Heart right ventricle (tissue), 16 donors: ENCODE data around the gene MRPL53. TPM values are rescaled to one million over a fixed set of nuclear protein-coding genes. Genes with fewer than 3 reads are reported as not detected.

Experiments
- ATAC-seq, 8 donors: fragments of 200-7000 bp; cut with Tn5 transposase; one replicate each; pipeline ENCODE4 v1.9.1; 2020; ENCODE audit warnings: mild to moderate bottlenecking in 8 of 8, moderate library complexity in 8 of 8, moderate number of reproducible peaks in 1 of 8
- DNase-seq, 2 donors: peaks; one replicate each; pipeline ENCODE4 v3.0.0-alpha.2; 2020
- H3K27ac ChIP-seq, 10 donors: fragments of 200-600 bp; sonication (generic) in 2 of 10; one replicate each; pipeline versions ENCODE4 v1.5.0 to v1.8.0; 2020 to 2022; ENCODE audit warnings: mild to moderate bottlenecking in 3 of 10
- H3K27me3 ChIP-seq, 7 donors: fragments of 200-600 bp; one replicate each; pipeline ENCODE4 v1.8.0; 2021 to 2022; ENCODE audit warnings: mild to moderate bottlenecking in 2 of 7
- H3K36me3 ChIP-seq, 9 donors: fragments of 200-600 bp; sonication (generic) in 1 of 9; one replicate each; pipeline versions ENCODE4 v1.5.0 to v1.8.0; 2020 to 2022; ENCODE audit warnings: mild to moderate bottlenecking in 2 of 9
- H3K4me1 ChIP-seq, 9 donors: fragments of 200-600 bp; sonication (generic) in 1 of 9; one replicate each; pipeline versions ENCODE4 v1.5.0 to v1.8.0; 2020 to 2022; ENCODE audit warnings: mild to moderate bottlenecking in 4 of 9
- H3K4me3 ChIP-seq, 10 donors: fragments of 200-600 bp; sonication (generic) in 2 of 10; one replicate each; pipeline versions ENCODE4 v1.5.0 to v1.8.0; 2020 to 2022; ENCODE audit warnings: mild to moderate bottlenecking in 7 of 10, moderate library complexity in 2 of 10
- H3K9me3 ChIP-seq, 11 donors: fragments of 200-600 bp in 10 of 11; sonication (generic) in 2 of 11; one replicate each; pipeline versions ENCODE4 v1.5.0 to v1.8.0; 2013 to 2022; ENCODE audit warnings: mild to moderate bottlenecking in 2 of 11, control low read depth in 1 of 11, moderate library complexity in 1 of 11
- WGBS, 2 donors: extraction: QIAGEN DNeasy Blood & Tissue Kit; methylation state at CpG; one replicate each; pipeline ENCODE4 v1.1.7; 2013; ENCODE audit warnings: inconsistent platforms in 1 of 2; 5-methylcytosine and 5-hydroxymethylcytosine counted together
- intact Hi-C, 10 donors: fragments of 100-400 bp; cut with DNase I; formaldehyde crosslinking; loops; one replicate each; pipeline versions ENCODE4 v1.11.1 to v1.14.2; 2022
- polyA plus RNA-seq, 2 donors: library from polyadenylated mRNA; stranded (reverse); fragments of 200-250 nt; gene quantifications; one replicate each; pipeline ENCODE4 v1.2.3, GENCODE V29; 2013
- total RNA-seq, 10 donors: library from RNA; stranded (reverse); fragmentation: NEBNext Ultra II Directional in 3 of 10; extraction: Animal tissue kit (Norgen Biotek cat#: 25700) in 3 of 10; gene quantifications; one replicate each; pipeline versions ENCODE4 v1.2.1 to v1.2.4, GENCODE V29; 2021 to 2023
- TF ChIP-seq, protein P1 (sequence below), 9 donors: fragments of 200-600 bp; sonication (generic) in 2 of 9; IDR thresholded peaks; one replicate each; pipeline versions ENCODE4 v1.5.0 to v1.8.0; 2021 to 2022; ENCODE audit warnings: antibody characterized with exemption in 9 of 9, mild to moderate bottlenecking in 5 of 9, moderate library complexity in 1 of 9
- donor health status: Arrhythmogenic right ventricular cardiomyopathy.
- donor health status: ischemic (EF 13 %, LVEDD 7.1; RV severe dilation, severe dysfunction).
- donor health status: healthy with polysubstance abuse.
- donor health status: DM: no; HTN: yes; CAD: no.
- donor health status: DM: no; HTN: no; CAD: no.
- donor health status: ischemic (EF 25% LVEDD 6.9; RV normal size, moderate dysfunction).
- donor health status: ischemic (EF 25% LVEDD 5.7; RV mildly dilated, moderate dysfunction).
- donor health status: healthy.
- donor health status: DM: yes; HTN: yes; CAD: no.
- donor health status: Ischemic cardiomyopathy.
- donor health status: ischemic (EF 35%, LVEDD 5.7; RV mildly dilated, moderate dysfunction).
- donor health status: nonischemic (EF 11% LVEDD 7.7; RV severe dilation, severe dysfunction).
- donor health status: DM: yes; HTN: yes; CAD: no.
- donor health status: PGD.
- donor health status: ischemic (EF 29% LVEDD 5.4; RV normal size, mild dysfunction).
- donor health status: nonischemic (EF 23%, LVEDD 6.1; RV moderate dilation, normal function).

Gene MRPL53
- total and polyA plus RNA-seq, 12 donors: 92.3 to 188 (median 148) TPM

DNA sequence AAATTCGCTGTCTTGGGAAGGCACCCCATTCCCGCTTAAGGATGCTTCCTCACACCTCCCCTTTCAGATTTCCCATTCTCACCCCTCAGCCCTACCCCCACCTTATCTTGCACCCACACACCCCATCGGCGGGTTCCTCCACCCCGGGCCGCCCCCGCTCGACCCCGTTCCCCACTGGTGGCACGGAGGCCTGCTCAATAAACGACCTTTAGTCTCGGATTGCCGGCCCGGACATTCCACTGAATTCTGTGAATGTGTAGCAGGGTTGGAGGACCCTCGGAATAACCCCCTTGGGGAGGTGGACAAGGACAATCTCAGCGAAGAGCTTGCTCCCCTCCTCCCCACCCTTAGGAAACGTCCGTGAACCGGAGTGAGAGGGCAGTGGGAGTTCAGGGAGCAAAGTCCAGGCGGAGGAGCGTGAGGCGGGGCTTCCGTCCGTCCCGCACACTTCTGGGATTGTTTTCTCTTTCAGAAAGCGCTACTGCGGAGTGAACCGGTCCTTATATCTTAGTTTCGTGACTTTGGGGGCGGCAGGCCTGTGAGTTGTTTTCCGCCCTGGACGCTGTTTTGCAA is 29.8 kb upstream of the MRPL53 start:
- WGBS, 2 donors: 9 to 12% methylated on average over 32 of the region's 32 CpGs
- peaks cover 0 to 20% (median 3%) of the 10 kb centered on the region in 9 donors for H3K36me3 ChIP-seq
- peak overlapping the region in 9 of 10 donors; percentile 84 to 92 (median 87) for H3K27ac ChIP-seq
- peaks cover 19 to 82% (median 65%) of the 10 kb centered on the region in 9 donors for H3K4me1 ChIP-seq
- TF ChIP-seq, protein P1, sequence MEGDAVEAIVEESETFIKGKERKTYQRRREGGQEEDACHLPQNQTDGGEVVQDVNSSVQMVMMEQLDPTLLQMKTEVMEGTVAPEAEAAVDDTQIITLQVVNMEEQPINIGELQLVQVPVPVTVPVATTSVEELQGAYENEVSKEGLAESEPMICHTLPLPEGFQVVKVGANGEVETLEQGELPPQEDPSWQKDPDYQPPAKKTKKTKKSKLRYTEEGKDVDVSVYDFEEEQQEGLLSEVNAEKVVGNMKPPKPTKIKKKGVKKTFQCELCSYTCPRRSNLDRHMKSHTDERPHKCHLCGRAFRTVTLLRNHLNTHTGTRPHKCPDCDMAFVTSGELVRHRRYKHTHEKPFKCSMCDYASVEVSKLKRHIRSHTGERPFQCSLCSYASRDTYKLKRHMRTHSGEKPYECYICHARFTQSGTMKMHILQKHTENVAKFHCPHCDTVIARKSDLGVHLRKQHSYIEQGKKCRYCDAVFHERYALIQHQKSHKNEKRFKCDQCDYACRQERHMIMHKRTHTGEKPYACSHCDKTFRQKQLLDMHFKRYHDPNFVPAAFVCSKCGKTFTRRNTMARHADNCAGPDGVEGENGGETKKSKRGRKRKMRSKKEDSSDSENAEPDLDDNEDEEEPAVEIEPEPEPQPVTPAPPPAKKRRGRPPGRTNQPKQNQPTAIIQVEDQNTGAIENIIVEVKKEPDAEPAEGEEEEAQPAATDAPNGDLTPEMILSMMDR (IDR thresholded peaks at IDR 0.05): no peak
- ATAC-seq (peak in 2 of 8 donors; percentile 20 to 27), DNase-seq (no peak)
- intact Hi-C loops: loop anchor here in 4 of 10 donors (2.0 to 5.0 kb wide), 2 partner anchors 27 to 85 kb away; partner anchors contain the start of genes AUP1 (in 1 of the 4) and HTRA2 (in 1 of the 4)
- H3K27me3 ChIP-seq: peaks cover 9 to 67% (median 60%) of the 10 kb centered on the region in 7 donors
- H3K4me3 ChIP-seq: peak overlapping the region; percentile 42 to 85 (median 67)
- H3K9me3 ChIP-seq: no peaks in the 10 kb centered on the region

DNA sequence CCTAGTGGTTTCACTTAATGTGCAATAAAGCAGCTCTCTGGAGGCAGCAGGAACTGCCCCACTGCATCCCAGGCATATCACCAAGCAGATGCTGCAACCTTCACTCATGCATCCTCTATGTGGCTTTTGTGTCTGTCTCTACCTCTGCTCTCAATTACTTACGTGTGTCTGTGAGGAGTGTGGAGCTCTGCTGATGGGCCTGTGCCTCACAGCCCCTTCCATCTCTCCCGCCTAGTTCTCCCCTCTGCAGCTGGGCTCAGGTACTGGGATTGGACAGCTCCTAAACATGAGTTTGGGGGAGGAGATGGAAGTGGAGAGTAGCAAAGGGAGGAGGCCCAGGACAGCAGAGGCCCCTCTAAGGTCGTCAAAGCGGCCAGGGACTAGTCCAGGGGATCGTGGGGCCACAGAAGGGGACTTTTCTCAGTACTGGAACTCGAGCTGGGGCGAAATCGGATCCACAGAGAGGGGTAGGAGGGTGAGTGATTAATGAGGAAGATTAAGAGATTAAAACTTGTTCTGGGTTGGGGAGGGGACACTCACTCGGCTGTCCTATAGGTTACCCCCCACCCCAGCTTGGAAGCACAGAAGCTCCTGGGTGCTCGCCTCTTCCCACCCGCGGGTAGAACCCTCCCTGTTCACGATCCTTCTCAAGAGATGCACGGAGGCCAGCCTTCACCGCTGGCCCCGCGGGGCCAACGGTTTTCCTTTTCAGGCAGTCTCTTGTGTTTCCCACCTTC is 29.0 kb upstream of the MRPL53 start:
- intact Hi-C loops: loop anchor here in 4 of 10 donors (2.0 to 5.0 kb wide), 2 partner anchors 27 to 86 kb away; partner anchors contain the start of genes AUP1 (in 1 of the 4) and HTRA2 (in 1 of the 4)
- no peak overlapping the region for H3K27ac ChIP-seq
- H3K4me1 ChIP-seq: peaks cover 19 to 77% (median 63%) of the 10 kb centered on the region in 9 donors
- ATAC-seq (no peak), DNase-seq (no peak)
- H3K27me3 ChIP-seq: peaks cover 9 to 74% (median 67%) of the 10 kb centered on the region in 7 donors
- H3K4me3 ChIP-seq: peak overlapping the region in 2 of 10 donors; percentile 68 to 85
- TF ChIP-seq, protein P1 (IDR thresholded peaks at IDR 0.05): no peak
- 64 to 74% methylated on average over 18 of the region's 18 CpGs for WGBS, 2 donors
- H3K36me3 ChIP-seq: peaks cover 0 to 20% (median 3%) of the 10 kb centered on the region in 9 donors
- no peaks in the 10 kb centered on the region for H3K9me3 ChIP-seq

DNA sequence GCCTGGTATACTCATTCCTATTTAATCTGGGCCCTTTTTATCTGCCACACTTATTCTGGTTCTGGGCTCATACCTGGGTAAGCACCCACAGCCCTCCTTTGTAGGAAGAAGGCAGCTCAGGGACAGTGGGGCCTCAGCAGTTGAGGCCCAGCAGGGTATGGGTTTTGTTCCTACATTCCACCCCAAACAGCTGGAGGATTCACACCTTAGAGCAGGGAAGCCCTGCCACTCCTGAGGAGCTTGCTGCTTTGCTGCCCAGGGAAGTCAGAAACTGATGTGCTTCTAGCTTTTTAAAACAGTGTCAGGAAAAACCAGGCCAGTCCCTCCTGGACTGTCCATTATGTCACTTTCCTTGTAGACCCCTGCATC is 28.1 kb upstream of the MRPL53 start:
- Histone ChIP-seq H3K9me3 (no peaks in the 10 kb centered on the region), H3K4me1 (peaks cover 11 to 68% (median 53%) of the 10 kb centered on the region in 9 donors), H3K36me3 (peaks cover 0 to 13% (median under 1%) of the 10 kb centered on the region in 9 donors), H3K4me3 (no peak overlapping the region), H3K27ac (no peak overlapping the region), H3K27me3 (peaks cover 9 to 74% (median 66%) of the 10 kb centered on the region in 7 donors)
- DNase-seq: no peak
- TF ChIP-seq, protein P1 (IDR thresholded peaks at IDR 0.05): no peak
- intact Hi-C loops: loop anchor here in 3 of 10 donors (5.0 kb wide), 1 partner anchor 87 kb away; no protein-coding TSS in a partner anchor
- no peak for ATAC-seq

DNA sequence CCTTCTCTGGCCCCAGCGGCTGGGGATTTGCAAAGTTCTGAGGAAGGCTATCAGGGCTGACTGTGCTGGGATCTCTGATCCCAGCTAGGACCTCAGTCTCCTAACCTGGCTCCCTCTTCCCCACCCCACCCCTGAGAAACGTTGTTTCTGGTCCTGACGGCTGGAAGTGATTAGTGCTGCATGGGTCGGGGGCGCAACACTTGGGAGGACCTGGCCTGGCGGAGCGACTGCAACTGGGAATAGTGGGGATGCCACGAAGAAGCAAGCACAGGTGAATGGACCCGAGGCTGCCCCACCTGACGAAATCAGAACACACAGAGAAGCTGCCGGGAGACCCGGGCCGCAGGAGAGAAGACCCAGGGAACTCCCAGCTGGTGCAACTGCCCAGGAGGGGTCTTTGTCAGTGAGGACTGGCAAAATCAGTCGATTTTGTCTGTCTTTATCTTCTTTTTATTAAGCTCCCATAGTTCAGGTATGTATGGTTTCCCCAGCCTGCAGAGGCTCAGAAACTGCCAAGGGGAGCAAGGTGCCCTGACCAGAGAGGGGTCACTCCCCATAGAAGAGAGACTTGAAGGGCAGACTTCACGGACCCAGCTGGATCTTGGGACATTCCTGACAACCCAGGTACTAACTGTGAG is 27.6 kb upstream of the MRPL53 start:
- DNase-seq (no peak), ATAC-seq (no peak)
- Histone ChIP-seq H3K27ac (no peak overlapping the region), H3K27me3 (peaks cover 9 to 74% (median 66%) of the 10 kb centered on the region in 7 donors), H3K36me3 (peaks cover 0 to 8% (median 0%) of the 10 kb centered on the region in 9 donors), H3K4me3 (peak overlapping the region in 3 of 10 donors; percentile 34 to 42 (median 40)), H3K9me3 (no peaks in the 10 kb centered on the region), H3K4me1 (peaks cover 11 to 63% (median 48%) of the 10 kb centered on the region in 9 donors)
- TF ChIP-seq, protein P1 (IDR thresholded peaks at IDR 0.05): no peak
- intact Hi-C loops: loop anchor here in 3 of 10 donors (5.0 kb wide), 1 partner anchor 87 kb away; no protein-coding TSS in a partner anchor
- 36 to 42% methylated on average over 15 of the region's 15 CpGs for WGBS, 2 donors
